Suprapubic skin (tissue), 4 donors: ENCODE data around the gene MTG1.

Source experiments
- POLR2A ChIP-seq, 2 donors: fragments of 450-650 bp; IDR thresholded peaks; one replicate each; pipeline ENCODE4 v1.6.1; 2017; ENCODE audit warnings: antibody characterized with exemption in 2 of 2, mild to moderate bottlenecking in 2 of 2, moderate library complexity in 2 of 2
- POLR2AphosphoS5 ChIP-seq, 3 donors: sonication (generic); formaldehyde crosslinking; IDR thresholded peaks; one replicate each; pipeline ENCODE4 v1.6.1; 2017; ENCODE audit warnings: antibody characterized with exemption in 3 of 3
- TF ChIP-seq, protein P1 (sequence below), 2 donors: fragments of 200-600 bp in 1 of 2; fragments of 450-650 bp in 1 of 2; sonication (generic) in 1 of 2; IDR thresholded peaks; one replicate each; pipeline ENCODE4 v1.5.1; 2016 to 2019; ENCODE audit warnings: antibody characterized with exemption in 2 of 2, mild to moderate bottlenecking in 1 of 2, moderate library complexity in 1 of 2

DNA sequence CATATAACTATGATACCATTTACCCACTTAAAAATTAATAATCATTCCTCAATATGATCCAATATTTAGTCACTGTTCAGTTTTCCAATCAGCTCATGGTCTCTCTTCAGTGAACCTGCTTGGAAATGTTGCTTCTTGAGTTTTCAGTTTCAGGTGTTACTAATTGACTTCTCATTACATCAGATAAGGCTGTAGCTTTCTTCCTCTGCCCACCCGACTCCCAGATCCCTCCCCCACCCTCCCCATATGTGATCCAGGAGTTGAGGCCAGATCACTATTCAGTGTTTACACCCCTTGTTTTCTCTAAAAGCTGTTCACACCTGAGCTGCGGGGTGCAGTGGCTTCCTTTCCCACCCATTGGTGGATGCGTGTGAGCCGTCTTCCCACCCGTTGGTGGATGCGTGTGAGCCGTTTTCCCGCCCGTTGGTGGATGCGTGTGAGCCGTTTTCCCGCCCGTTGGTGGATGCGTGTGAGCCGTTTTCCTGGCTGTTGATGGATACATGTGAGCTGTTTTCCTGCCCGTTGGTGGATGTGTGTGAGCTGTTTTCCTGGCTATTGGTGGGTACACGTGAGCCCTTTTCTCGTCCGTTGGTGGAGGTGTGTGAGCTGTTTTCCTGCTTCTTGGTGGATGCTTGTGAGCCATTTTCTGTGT lies 3.2 kb upstream of the MTG1 start:
- TF ChIP-seq POLR2A (IDR thresholded peaks at IDR 0.05): no peak
- TF ChIP-seq, protein P1, sequence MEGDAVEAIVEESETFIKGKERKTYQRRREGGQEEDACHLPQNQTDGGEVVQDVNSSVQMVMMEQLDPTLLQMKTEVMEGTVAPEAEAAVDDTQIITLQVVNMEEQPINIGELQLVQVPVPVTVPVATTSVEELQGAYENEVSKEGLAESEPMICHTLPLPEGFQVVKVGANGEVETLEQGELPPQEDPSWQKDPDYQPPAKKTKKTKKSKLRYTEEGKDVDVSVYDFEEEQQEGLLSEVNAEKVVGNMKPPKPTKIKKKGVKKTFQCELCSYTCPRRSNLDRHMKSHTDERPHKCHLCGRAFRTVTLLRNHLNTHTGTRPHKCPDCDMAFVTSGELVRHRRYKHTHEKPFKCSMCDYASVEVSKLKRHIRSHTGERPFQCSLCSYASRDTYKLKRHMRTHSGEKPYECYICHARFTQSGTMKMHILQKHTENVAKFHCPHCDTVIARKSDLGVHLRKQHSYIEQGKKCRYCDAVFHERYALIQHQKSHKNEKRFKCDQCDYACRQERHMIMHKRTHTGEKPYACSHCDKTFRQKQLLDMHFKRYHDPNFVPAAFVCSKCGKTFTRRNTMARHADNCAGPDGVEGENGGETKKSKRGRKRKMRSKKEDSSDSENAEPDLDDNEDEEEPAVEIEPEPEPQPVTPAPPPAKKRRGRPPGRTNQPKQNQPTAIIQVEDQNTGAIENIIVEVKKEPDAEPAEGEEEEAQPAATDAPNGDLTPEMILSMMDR (IDR thresholded peaks at IDR 0.05): no peak
- TF ChIP-seq POLR2AphosphoS5 (IDR thresholded peaks at IDR 0.05): no peak
